RCC 7860 (cell line): ENCODE results near the gene LSR.
A peak's percentile ranks its signal among the peaks of the same experiment; 100 is the strongest.

ENCODE experiments used
- DNase-seq: peaks from one replicate; pipeline ENCODE4 v3.0.0-alpha.2; 2015; ENCODE audit warnings: low spot score
- FAIRE-seq: peaks from 2 replicates; lab custom pipeline; 2012; peaks lifted over from hg19 to GRCh38; lab: Jason Lieb, UNC

The LSR gene

GRCh38 chr19:35266520-35267352, 17.9 kb downstream of the LSR start:
- FAIRE-seq (no peak), DNase-seq (no peak)

DNA sequence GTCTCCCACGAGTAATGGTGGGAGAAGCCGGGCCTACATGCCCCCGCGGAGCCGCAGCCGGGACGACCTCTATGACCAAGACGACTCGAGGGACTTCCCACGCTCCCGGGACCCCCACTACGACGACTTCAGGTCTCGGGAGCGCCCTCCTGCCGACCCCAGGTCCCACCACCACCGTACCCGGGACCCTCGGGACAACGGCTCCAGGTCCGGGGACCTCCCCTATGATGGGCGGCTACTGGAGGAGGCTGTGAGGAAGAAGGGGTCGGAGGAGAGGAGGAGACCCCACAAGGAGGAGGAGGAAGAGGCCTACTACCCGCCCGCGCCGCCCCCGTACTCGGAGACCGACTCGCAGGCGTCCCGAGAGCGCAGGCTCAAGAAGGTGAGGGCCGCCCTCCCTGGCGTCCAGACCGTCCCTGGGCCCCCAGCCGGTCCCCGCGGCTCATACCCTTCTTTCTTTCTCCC, 18.6 kb downstream of the LSR start:
- no peak for FAIRE-seq
- no peak for DNase-seq

DNA sequence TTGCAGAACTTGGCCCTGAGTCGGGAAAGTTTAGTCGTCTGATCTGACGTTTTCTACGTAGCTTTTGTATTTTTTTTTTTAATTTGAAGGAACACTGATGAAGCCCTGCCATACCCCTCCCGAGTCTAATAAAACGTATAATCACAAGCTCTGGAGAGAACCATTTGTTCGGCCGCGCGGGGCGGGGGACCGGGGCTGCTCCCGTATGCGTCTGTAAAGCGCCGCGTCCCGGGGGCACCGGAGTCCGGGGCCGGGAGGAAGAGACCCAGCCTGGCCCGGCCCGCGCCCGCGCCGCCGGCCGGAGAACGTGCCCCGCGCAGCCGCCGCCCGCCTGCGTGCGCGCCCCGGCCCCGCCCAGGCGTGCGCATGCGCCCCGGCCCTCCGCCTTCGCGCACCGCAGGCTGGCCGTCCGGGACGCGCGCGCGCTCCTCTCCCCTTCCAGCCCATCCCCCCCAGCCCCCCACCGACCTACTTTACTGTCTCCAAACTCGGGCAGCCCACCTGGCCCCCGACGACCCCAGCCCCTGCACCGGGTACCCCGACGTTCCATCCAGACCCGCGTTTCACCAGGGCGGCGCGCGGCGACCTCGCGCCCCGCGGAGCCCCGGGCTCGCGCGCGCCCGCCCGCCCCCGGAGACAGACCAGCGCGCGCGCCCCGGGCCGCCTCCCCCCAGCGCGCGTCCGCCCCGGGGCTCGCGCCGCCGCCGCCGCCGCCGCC, 19.2 kb downstream of the LSR start:
- DNase-seq (peak; percentile 27), FAIRE-seq (no peak)

- DNase-seq (peak; percentile 42), FAIRE-seq (no peak)
These were observed 20.0 kb downstream of the LSR start, which contains the start of gene USF2 for GRCh38 chr19:35268536-35269437. TSS of gene USF2 (plus strand) at chr19:35268962. CDS start at chr19:35269102, 140 bp downstream.

- peak; percentile 80 for DNase-seq
- FAIRE-seq: no peak
These were observed 20.8 kb downstream of the LSR start for GRCh38 chr19:35269438-35270117.

DNA sequence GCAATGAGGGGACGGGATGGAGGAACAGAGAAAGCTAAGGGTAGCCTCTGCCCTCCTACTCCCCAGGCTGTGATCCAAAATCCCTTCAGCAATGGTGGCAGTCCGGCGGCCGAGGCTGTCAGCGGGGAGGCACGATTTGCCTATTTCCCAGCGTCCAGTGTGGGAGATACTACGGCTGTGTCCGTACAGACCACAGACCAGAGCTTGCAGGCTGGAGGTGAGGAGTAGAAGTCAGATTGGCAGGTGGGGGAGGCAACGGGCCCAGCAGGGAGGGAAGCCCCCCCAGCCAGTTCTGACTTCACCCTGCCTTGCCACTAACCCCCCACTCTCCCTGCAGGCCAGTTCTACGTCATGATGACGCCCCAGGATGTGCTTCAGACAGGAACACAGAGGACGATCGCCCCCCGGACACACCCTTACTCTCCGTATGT, 21.6 kb downstream of the LSR start:
- no peak for DNase-seq
- FAIRE-seq: no peak

GRCh38 chr19:35271546-35271945, 22.7 kb downstream of the LSR start:
- FAIRE-seq (no peak), DNase-seq (no peak)

DNA sequence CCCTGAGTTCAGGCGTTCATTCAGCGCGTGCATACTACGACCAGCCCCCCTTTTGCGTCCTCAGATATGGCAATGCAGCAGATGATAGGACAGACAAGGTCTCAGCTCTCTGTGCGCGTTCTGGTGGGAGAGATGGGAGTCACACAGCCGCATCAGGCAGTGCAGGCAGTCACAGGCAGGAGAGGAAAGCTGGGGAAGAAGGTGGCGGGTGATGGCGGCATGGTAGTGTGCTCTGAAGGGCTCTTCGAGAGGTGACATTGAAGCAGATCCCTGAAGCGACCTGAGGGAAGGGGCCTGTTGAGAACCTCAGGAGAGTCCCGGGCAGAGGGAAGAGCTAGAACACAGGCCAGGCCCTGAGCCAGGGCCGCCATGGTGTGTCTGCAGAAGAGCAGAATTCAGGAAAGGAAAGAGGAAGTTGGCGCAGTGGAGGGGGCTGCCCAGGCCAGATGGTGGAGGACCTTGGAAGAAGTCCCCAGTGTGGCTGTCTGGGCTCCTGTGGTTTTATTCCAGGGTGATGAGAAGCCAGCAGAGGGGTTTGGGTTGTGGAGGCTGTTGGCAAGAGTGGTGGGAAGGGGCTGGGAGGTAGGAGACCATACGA, 23.4 kb downstream of the LSR start:
- DNase-seq: no peak
- FAIRE-seq: no peak

- no peak for DNase-seq
- no peak for FAIRE-seq
These were observed 24.3 kb downstream of the LSR start for GRCh38 chr19:35272954-35273649.

DNA sequence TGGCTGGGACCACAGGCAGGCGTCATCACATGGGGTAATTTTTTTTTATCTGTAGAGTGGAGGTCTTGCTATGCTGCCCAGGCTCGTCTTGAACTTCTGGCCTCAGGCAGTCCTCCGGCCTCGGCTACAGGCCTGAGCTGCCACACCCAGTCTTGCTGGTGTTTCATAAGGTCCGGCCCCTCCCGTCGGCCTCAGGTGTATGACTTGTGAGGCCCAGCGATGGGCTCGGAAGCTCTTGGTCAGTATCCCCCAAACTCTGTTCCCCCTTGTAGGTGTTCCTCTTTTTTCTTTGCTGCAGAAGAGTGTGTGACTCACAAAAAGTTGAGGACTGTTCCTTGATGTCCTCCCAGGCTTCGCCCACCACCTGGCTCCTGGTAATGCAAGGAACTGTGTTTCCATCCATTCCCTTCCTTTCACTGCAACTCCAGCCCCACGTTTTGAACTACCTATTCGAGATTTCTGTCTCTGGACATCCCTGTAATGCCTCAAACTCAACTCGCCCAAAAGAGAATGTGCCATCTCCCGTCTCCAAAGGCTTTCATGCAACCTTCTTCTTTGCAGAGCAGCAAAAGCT, 25.0 kb downstream of the LSR start:
- no peak for FAIRE-seq

GRCh38 chr19:35274323-35274722, 25.5 kb downstream of the LSR start:
- no peak for DNase-seq
- no peak for FAIRE-seq

More for the DNA sequence above, 25.0 kb downstream of the LSR start:
- DNase-seq: no peak

- DNase-seq: no peak
- no peak for FAIRE-seq
These were observed 28.0 kb downstream of the LSR start for GRCh38 chr19:35276706-35277281.

- DNase-seq: no peak
- no peak for FAIRE-seq
These were observed 29.9 kb downstream of the LSR start for GRCh38 chr19:35278578-35279284.

GRCh38 chr19:35279374-35279773, 30.6 kb downstream of the LSR start:
- FAIRE-seq (no peak), DNase-seq (no peak)

GRCh38 chr19:35279985-35280821, 31.4 kb downstream of the LSR start:
- no peak for FAIRE-seq
- no peak for DNase-seq

GRCh38 chr19:35281303-35281702, 32.5 kb downstream of the LSR start:
- no peak for FAIRE-seq
- DNase-seq: no peak
